K562 (cell line): ENCODE measurements around the gene PLEKHM3. TPM values are rescaled to one million over a fixed set of nuclear protein-coding genes. Genes with fewer than 3 reads are reported as not detected.

Experiments used
- ATF1 ChIP-seq, 2 experiments: fragments of 450-650 bp in 1 of 2; IDR thresholded peaks; 2 replicates each; pipeline ENCODE4 v1.6.1; 2016; ENCODE audit warnings: missing compliant biosample characterization in 1 of 2, missing genetic modification characterization in 1 of 2
- CEBPB ChIP-seq: fragments of 450-650 bp; IDR thresholded peaks from 2 replicates; pipeline ENCODE4 v1.6.1; 2016; ENCODE audit warnings: missing genetic modification characterization, missing compliant biosample characterization
- DEAF1 ChIP-seq: fragments of 450-650 bp; formaldehyde crosslinking; IDR thresholded peaks from 2 replicates; pipeline ENCODE4 v1.4.0; 2020; ENCODE audit warnings: mild to moderate bottlenecking, moderate library complexity
- DPF2 ChIP-seq: fragments of 450-650 bp; IDR thresholded peaks from 2 replicates; pipeline ENCODE4 v1.6.1; 2016
- E2F6 ChIP-seq, 2 experiments: IDR thresholded peaks; 2 replicates each; pipeline ENCODE4 v1.6.1; 2011; ENCODE audit warnings: borderline replicate concordance in 1 of 2, control low read depth in 1 of 2, low read depth in 1 of 2, low read length in 1 of 2, mild to moderate bottlenecking in 1 of 2, mixed read lengths in 1 of 2, moderate library complexity in 1 of 2; ENCODE audit not compliant: insufficient read depth in 1 of 2, insufficient read length in 1 of 2, poor library complexity in 1 of 2, severe bottlenecking in 1 of 2; ENCODE audit errors: extremely low read depth in 1 of 2
- FOXP1 ChIP-seq: sonication (generic); formaldehyde crosslinking; IDR thresholded peaks from 2 replicates; pipeline ENCODE4 v1.8.0; 2022; ENCODE audit warnings: mild to moderate bottlenecking, missing genetic modification reagents
- FOXP4 ChIP-seq: sonication (generic); formaldehyde crosslinking; IDR thresholded peaks from 2 replicates; pipeline ENCODE4 v1.8.0; 2022; ENCODE audit warnings: mild to moderate bottlenecking, missing genetic modification reagents, borderline replicate concordance
- FUS ChIP-seq: fragments of 200-400 bp; formaldehyde crosslinking; optimal IDR thresholded peaks from 2 replicates; pipeline ENCODE3; 2017; ENCODE audit warnings: low read depth, low read length
- KDM1A ChIP-seq, 2 experiments: fragments of 450-650 bp; IDR thresholded peaks; 2 replicates each; pipeline ENCODE4 v1.6.1; 2016; ENCODE audit warnings: mild to moderate bottlenecking in 2 of 2
- MTA1 ChIP-seq: fragments of 450-650 bp; IDR thresholded peaks from 2 replicates; pipeline ENCODE4 v1.6.1; 2017; ENCODE audit warnings: borderline replicate concordance
- NFE2 ChIP-seq: IDR thresholded peaks from 2 replicates; pipeline ENCODE4 v1.6.1; 2014; ENCODE audit warnings: antibody characterized with exemption, low read depth
- NR1H2 ChIP-seq: sonication (generic); formaldehyde crosslinking; IDR thresholded peaks from 2 replicates; pipeline ENCODE4 v1.4.0; 2020; ENCODE audit warnings: mild to moderate bottlenecking, missing genetic modification reagents
- PHF20 ChIP-seq: fragments of 450-650 bp; IDR thresholded peaks from 2 replicates; pipeline ENCODE4 v1.6.1; 2018; ENCODE audit not compliant: partially characterized antibody
- POLR2B ChIP-seq: fragments of 450-650 bp; IDR thresholded peaks from 2 replicates; pipeline ENCODE4 v1.6.1; 2018; ENCODE audit warnings: low read depth; ENCODE audit not compliant: partially characterized antibody
- RBM25 ChIP-seq: fragments of 200-400 bp; formaldehyde crosslinking; IDR thresholded peaks from 2 replicates; pipeline ENCODE4 v1.6.1; 2018; ENCODE audit warnings: low read length, low read depth, moderate library complexity; ENCODE audit not compliant: severe bottlenecking
- RBM34 ChIP-seq: fragments of 200-400 bp; formaldehyde crosslinking; IDR thresholded peaks from 2 replicates; pipeline ENCODE4 v1.6.1; 2018; ENCODE audit warnings: low read length, borderline replicate concordance; ENCODE audit not compliant: insufficient read depth
- RNF2 ChIP-seq: sonication (generic); IDR thresholded peaks from 2 replicates; pipeline ENCODE4 v1.6.1; 2016
- SREBF1 ChIP-seq: fragments of 150-350 bp; IDR thresholded peaks from 2 replicates; pipeline ENCODE4 v1.6.1; 2014; ENCODE audit warnings: antibody characterized with exemption, low read depth, low read length, borderline replicate concordance
- STAG1 ChIP-seq: sonication (generic); formaldehyde crosslinking; IDR thresholded peaks from 2 replicates; pipeline ENCODE4 v1.5.0; 2020; ENCODE audit warnings: missing genetic modification reagents, borderline replicate concordance
- TBL1XR1 ChIP-seq, 2 experiments: IDR thresholded peaks; 2 replicates each; pipeline ENCODE4 v1.6.1; 2012; ENCODE audit warnings: improper control_type of control experiment in 2 of 2, low read length in 2 of 2, mild to moderate bottlenecking in 1 of 2
- TEAD4 ChIP-seq, 2 experiments: sonication (generic) in 1 of 2; formaldehyde crosslinking in 1 of 2; IDR thresholded peaks; 2 replicates each; pipeline versions ENCODE4 v1.6.1 to v1.8.0; 2012 to 2022; ENCODE audit warnings: borderline replicate concordance in 1 of 2, inconsistent platforms in 1 of 2, low read length in 1 of 2, mild to moderate bottlenecking in 1 of 2, missing genetic modification reagents in 1 of 2
- ZNF175 ChIP-seq: fragments of 200-800 bp; sonication (Bioruptor generic); IDR thresholded peaks from 2 replicates; pipeline ENCODE4 v1.6.1; 2016; ENCODE audit warnings: low read depth, mild to moderate bottlenecking, missing genetic modification characterization, missing compliant biosample characterization
- ZNF197 ChIP-seq: fragments of 200-800 bp; sonication (Bioruptor generic); IDR thresholded peaks from 2 replicates; pipeline ENCODE4 v1.6.1; 2016; ENCODE audit warnings: low read depth, missing genetic modification characterization, missing compliant biosample characterization
- ZNF384 ChIP-seq: IDR thresholded peaks from 2 replicates; pipeline ENCODE4 v1.6.1; 2012; ENCODE audit warnings: low read depth, low read length, improper control_type of control experiment
- ZNF589 ChIP-seq: fragments of 200-800 bp; sonication (Bioruptor generic); IDR thresholded peaks from 2 replicates; pipeline ENCODE4 v1.6.1; 2016; ENCODE audit warnings: low read depth, missing genetic modification characterization, missing compliant biosample characterization
- ZSCAN29 ChIP-seq: fragments of 450-650 bp; IDR thresholded peaks from 2 replicates; pipeline ENCODE4 v1.6.1; 2017
- ZSCAN32 ChIP-seq: fragments of 450-650 bp; formaldehyde crosslinking; IDR thresholded peaks from 2 replicates; pipeline ENCODE4 v1.4.0; 2020; ENCODE audit warnings: mild to moderate bottlenecking, moderate library complexity
- polyA plus RNA-seq, 8 experiments: library from polyadenylated mRNA; depleted of rRNA in 4 of 8; stranded (reverse) in 5 of 8; unstranded in 3 of 8; fragments of >200 nt; fragmentation: Nextera tagmentation in 2 of 8; fragmentation: Illumina TruSeq in 1 of 8; extraction: Ambion mirVana in 2 of 8; extraction: Trizol in 1 of 8; gene quantifications; 2 replicates each; pipeline versions ENCODE4 v1.2.1 to v1.2.3, GENCODE V29; 2011 to 2014; ENCODE audit warnings: inconsistent platforms in 1 of 8, missing spikeins in 1 of 8
- total RNA-seq, 7 experiments: library from RNA; depleted of rRNA in 6 of 7; stranded (reverse); fragments of >200 nt in 6 of 7; fragmentation: Illumina TruSeq in 2 of 7; extraction: Trizol in 2 of 7; gene quantifications; 2 replicates each; pipeline versions ENCODE4 v1.2.1 to v1.2.3, GENCODE V29; 2011 to 2021; ENCODE audit warnings: low replicate concordance in 1 of 7

PLEKHM3 gene
- total and polyA plus RNA-seq, 9 of the 15 experiments (the other 6 are each of a cell fraction or from before 2014, with no cell fraction given), result 0.24 to 1.6 (median 1.0) TPM

GRCh38 chr2:207801259-207801658, 224.1 kb downstream of the PLEKHM3 start (continued):
- no peak for TF ChIP-seq STAG1
- no peak for TF ChIP-seq ZNF589 (CRISPR knock-in tag)
- TF ChIP-seq POLR2B, result no peak
- TF ChIP-seq RBM34, result no peak
- TF ChIP-seq RBM25, result no peak
- TF ChIP-seq ZNF197 (CRISPR knock-in tag), result no peak
- no peak for TF ChIP-seq PHF20
- TF ChIP-seq TEAD4 (IDR thresholded peaks at IDR 0.05; ENCODE audit: low read length), result peak; percentile 30; the same call in 1 of the 2 replicates
- TF ChIP-seq TEAD4 (CRISPR knock-in tag; IDR thresholded peaks at IDR 0.05; ENCODE audit: borderline replicate concordance), result no peak
- no peak for TF ChIP-seq ZSCAN32 (CRISPR knock-in tag)
- TF ChIP-seq FOXP4, result no peak
- TF ChIP-seq NR1H2 (CRISPR knock-in tag), result no peak
- TF ChIP-seq NFE2, result 0 out of 2 replicates have a peak, but pooled peaks have one; percentile 5
- no peak for TF ChIP-seq E2F6 (IDR thresholded peaks at IDR 0.05; ENCODE audit: borderline replicate concordance in 1 of 2, extremely low read depth in 1 of 2, insufficient read depth in 1 of 2, insufficient read length in 1 of 2, low read depth in 1 of 2, low read length in 1 of 2, poor library complexity in 1 of 2, severe bottlenecking in 1 of 2)
- no peak for TF ChIP-seq FOXP1 (CRISPR knock-in tag)
- TF ChIP-seq RNF2, result 0 out of 2 replicates have a peak, but pooled peaks have one; percentile 30
- peak; percentile 65 for TF ChIP-seq CEBPB (tag)
- TF ChIP-seq TBL1XR1 (IDR thresholded peaks at IDR 0.05; ENCODE audit: low read length in 2 of 2), result no peak
- no peak for TF ChIP-seq MTA1
- peak; percentile 41; the same call in 1 of the 2 replicates for TF ChIP-seq DPF2
- TF ChIP-seq DEAF1, result no peak
- TF ChIP-seq FUS, result no peak
- TF ChIP-seq ATF1 (CRISPR knock-in tag; IDR thresholded peaks at IDR 0.05), result no peak
- no peak for TF ChIP-seq ATF1 (tag; IDR thresholded peaks at IDR 0.05)
- no peak for TF ChIP-seq KDM1A (IDR thresholded peaks at IDR 0.05)
- no peak for TF ChIP-seq ZNF384
- TF ChIP-seq SREBF1, result no peak
- no peak for TF ChIP-seq ZSCAN29
- no peak for TF ChIP-seq ZNF175 (CRISPR knock-in tag)
